Ramos (cell line): ENCODE results near the gene SEC22B.
"Not testable (repeated sequence)": the region's sequence is repeated elsewhere in the genome, so short reads cannot be mapped to it uniquely, and the experiment has no call there.

ENCODE experiments used
- in situ Hi-C: fragments of 300-500 bp; cut with MboI; formaldehyde crosslinking; loops from one replicate; pipeline ENCODE4 v1.14.3; 2022; ENCODE audit warnings: low sequenced_read_pairs; ENCODE audit not compliant: unreplicated experiment

SEC22B gene

GRCh38 chr1:120176092-120176855, at the start of gene SEC22B:
TSS of gene SEC22B (minus strand) at chr1:120176520. CDS start at chr1:120176381, 139 bp downstream.
- in situ Hi-C loops = no loop called here

- in situ Hi-C loops = not testable (repeated sequence)
These were observed 41.6 kb upstream of the SEC22B start for GRCh38 chr1:120217933-120218332.

- in situ Hi-C loops = not testable (repeated sequence)
These were observed 41.0 kb upstream of the SEC22B start for GRCh38 chr1:120217175-120217929.

GRCh38 chr1:120213606-120214005, 37.3 kb upstream of the SEC22B start:
- in situ Hi-C loops = not testable (repeated sequence)

- in situ Hi-C loops = not testable (repeated sequence)
These were observed 34.4 kb upstream of the SEC22B start for GRCh38 chr1:120210754-120211153.

GRCh38 chr1:120196863-120197775, 20.8 kb upstream of the SEC22B start:
- in situ Hi-C loops = not testable (repeated sequence)

- in situ Hi-C loops = not testable (repeated sequence)
These were observed 12.3 kb upstream of the SEC22B start for GRCh38 chr1:120188626-120189025.

GRCh38 chr1:120182176-120182707, 5.9 kb upstream of the SEC22B start:
- in situ Hi-C loops = not testable (repeated sequence)

GRCh38 chr1:120179811-120180690, 3.7 kb upstream of the SEC22B start:
- in situ Hi-C loops = not testable (repeated sequence)

- in situ Hi-C loops = no loop called here
These were observed 2.8 kb upstream of the SEC22B start for GRCh38 chr1:120178799-120179756.

- in situ Hi-C loops = not testable (repeated sequence)
These were observed 1.7 kb upstream of the SEC22B start for GRCh38 chr1:120178058-120178457.

GRCh38 chr1:120175688-120176087, 632 bp downstream of the SEC22B start:
- in situ Hi-C loops = not testable (repeated sequence)

GRCh38 chr1:120164761-120165160, 11.6 kb downstream of the SEC22B start:
- in situ Hi-C loops = not testable (repeated sequence)

GRCh38 chr1:120162015-120162414, 14.3 kb downstream of the SEC22B start:
- in situ Hi-C loops = not testable (repeated sequence)

- in situ Hi-C loops = not testable (repeated sequence)
These were observed 17.8 kb downstream of the SEC22B start for GRCh38 chr1:120158495-120158894.

GRCh38 chr1:120158086-120158485, 18.2 kb downstream of the SEC22B start:
- in situ Hi-C loops = not testable (repeated sequence)

GRCh38 chr1:120150138-120150822, 26.0 kb downstream of the SEC22B start:
- in situ Hi-C loops = not testable (repeated sequence)
